ENCODE measurements around the gene HELB.
A peak's percentile ranks its signal among the peaks of the same experiment; 100 is the strongest.

The HELB gene

DNA sequence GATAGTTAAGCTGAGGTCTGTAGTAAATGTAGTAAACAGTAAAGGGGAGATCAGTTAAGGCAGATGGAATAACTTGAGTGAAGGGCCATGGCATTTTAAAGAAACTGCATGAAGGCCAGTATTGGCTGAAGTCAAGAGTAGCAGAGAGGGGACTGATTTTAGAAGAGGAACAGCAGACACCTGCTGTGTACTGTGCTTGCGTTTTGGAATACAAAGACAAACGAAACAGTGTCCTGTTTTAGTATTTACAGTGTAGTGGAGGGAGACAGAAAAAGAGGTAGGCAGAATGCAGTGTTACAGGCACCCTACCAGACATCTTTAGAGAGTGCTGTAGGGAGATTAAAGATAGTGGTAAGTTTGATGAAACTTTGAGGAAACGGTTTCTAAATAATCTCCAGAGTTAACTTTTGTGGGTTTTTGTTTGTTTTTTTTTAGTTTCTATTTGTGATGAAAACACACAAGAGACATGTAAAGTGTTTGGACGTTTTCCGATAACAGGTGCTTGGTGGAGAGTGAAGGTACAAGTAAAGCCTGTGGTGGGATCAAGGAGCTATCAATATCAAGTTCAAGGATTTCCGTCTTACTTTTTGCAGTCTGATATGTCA, 2.1 kb downstream of the HELB start:
- DNase-seq: no peak

DNA sequence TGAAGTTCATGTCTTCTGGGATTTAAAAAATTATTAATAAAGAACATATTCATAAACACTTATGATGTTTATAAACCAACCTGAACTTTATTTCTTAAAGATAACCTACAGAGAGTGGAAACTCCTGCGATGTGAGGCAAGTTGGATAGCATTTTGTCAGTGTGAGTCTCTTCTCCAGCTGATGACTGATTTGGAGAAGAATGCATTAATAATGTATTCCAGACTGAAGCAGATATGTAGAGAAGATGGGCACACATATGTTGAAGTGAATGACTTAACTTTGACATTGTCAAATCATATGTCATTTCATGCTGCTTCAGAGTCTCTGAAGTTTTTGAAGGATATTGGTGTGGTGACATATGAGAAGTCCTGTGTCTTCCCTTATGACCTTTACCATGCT, 7.3 kb downstream of the HELB start:
- no peak for DNase-seq

DNA sequence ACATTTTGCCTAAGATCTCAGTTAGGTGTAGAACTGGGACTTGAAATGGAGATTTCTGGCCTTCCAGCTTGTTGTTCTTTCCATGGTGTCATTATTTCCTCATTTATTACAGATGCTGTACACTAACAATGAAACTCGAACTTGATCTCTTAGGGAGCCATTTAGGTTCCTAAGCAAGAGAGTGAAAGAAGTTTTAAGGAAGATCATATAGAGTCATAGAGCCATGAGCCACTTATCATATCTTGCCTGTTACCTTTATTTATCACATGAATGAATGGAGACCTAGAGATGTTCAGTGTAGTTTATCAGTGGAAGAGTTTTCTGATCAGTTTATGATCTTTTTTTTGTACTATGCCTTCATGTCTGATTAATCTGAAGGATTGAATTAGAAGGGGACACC, 9.9 kb downstream of the HELB start:
- no peak for DNase-seq

DNA sequence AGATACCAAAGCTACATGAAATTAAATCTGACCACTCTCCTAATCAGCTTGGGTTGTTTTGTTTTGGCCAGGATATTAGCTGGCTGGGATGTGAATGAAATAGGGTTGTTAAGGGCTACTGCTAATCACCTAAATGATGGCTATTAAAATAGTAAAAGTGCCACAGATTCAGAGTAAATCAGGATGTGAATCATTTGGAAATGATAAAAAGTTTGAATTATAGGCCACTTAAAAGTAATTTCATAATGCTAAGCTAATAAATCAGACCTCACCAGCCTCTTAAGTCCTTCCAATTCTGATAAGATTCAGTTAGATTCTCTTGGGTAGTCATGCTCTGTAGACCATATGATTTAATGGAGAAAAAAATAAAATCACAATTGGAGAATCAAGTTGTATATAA, 12.0 kb downstream of the HELB start:
- DNase-seq: no peak

DNA sequence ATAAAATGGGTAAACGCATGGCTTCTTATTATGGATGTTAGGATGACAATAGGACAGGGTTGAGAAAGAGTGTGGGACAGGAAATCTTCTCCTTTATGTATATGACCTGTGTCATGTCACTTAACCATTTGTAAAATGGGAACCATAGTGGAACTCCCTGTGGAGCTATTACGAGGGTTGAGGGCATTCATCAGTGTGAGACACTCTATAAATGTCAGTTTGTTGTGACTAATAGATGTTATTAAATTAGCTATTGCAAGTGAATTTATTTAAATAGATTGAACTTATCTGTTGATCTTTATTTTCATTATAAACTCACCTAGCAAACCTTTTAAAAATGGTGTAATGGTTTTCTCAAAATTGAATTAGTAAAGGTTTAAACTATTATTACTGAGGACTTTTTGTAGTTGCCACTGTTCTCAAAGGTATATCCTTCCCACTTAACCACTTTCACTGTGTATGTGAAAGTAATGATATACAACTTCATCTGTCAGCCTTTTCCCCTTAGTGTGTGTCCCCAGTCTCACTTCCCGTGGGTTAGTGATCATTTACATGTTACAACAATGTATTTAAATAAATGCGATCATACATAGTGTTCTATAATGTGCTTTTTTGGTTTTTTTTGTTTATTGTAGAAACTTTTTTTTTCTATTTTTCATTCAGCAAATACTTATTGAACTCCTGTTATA, 17.1 kb downstream of the HELB start:
- no peak for DNase-seq

DNA sequence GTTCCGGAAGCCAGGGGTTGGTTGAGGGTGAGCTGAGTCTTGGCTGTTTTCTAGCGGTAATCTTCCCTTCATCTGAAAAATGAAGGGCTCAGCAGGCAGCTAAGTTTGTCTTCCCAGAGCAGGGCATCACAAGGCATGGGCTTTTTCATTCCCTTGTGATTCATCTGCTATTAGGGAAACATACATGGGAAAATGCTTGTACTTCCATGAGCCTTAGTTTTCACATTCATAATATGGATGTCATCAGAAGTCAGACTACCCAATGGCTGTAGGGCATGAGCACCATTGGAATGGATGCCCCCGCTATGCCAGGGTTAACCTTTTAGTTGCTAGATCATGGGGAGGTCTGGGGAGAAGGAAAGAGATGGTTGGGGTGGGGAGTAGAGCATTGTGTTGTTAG, 18.7 kb downstream of the HELB start:
- DNase-seq: no peak

DNA sequence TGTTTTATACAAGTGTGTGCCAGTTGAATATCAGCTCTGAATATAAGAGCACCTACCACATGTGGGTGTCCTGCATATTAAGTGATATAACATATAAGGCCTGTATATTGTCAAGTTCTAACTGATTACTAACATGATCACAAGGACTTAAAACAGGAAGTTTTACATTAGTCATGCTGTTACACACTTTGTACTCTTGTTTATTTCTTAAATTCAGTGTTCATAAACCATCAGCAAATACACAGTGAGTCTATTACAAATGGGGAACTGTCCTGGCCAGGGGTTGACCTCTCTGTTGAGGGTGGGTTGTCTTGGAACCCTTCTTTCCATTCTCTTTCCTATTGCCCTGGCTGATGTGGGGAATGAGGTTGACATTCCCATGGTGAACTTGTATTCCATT, 19.1 kb downstream of the HELB start:
- no peak for DNase-seq

DNA sequence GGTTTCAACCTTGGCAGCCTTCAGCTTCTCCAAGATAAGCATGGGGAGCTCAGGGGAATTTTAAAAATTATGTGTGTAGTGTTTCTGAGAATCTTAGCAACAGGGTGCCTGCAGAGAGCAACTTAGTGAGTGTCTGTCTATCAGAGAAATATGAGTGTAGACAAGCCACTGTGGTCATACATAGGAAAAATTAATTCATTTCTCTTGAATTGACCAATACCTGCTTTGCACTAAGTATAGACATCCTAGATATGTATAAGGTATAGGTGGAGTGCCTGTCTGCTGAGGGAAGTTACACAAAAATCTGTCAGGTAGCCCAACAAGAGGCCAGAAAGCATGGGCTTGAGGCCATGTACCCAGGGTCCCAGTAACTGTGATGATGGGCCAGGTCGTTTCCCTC, 20.7 kb downstream of the HELB start:
- no peak for DNase-seq

DNA sequence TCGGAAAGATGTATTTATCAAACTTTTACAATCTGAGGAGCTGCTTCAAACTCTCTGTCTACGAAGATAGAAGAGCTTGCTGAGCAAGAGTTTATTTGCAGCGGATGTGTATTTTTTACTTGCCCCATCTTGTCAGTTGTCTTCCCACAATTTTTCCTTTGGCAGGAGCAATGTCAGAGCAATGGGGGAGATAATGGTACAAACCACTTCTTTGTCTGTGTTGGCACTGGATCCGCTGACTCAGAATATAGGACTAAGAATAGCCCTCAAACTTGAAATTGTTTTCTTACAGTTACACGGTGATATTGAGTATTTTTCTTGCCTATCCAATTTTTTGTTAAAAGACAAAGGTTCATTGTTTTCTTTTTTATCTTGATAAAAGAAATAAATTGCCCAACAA, 27.6 kb downstream of the HELB start:
- DNase-seq: no peak

DNA sequence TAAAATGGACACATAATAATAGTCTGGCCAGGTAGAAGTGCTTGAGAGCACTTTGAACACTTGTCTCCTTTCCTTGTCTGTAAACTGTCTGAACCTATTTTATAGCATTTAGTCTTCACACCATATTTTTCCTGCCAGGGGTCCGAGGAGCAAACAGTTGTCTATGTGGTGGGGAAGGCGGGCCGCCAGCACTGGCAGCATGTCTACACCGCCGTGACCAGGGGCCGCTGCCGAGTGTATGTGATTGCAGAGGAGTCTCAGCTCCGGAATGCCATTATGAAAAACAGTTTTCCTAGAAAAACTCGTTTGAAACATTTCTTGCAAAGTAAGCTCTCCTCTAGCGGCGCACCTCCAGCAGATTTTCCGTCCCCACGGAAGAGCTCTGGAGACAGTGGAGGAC, 28.7 kb downstream of the HELB start:
- no peak for DNase-seq

DNA sequence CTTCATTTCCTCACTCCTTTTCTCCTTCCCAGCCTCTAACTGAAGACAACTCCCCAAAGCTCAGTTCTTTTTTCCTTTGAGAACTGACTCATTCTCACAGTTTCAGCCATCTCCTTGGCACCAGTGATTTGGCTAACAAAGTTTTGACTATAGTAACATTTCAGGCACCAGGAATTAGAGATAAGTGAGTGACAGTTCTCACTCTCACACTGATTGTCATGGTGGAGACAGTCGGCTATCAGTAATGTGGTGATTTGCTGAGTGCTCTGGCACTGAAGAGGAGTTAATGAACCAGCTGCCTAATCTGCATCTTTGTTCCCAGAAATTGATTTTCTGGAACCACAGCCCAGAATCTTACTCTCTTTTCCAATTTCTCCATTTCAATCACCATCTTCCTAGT, 29.5 kb downstream of the HELB start:
- no peak for DNase-seq

DNA sequence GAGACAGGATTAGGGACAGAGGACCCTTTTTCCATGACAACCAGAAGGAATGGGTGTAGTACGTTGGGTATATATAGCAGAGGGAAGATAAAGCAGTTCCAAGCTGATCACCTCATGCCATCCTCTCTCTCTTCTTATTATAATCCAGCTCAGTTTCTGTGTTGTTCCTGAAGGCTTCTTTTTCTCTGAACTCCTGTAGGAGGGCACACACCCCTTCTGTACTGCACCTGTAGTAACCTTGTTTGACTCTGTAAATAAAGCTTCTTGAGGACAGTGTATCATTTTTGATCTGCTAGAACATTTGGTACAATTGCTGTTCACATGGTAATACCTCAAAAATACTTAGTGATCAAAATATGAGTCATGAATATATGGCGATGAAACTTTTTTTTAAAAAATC, 33.5 kb downstream of the HELB start:
- no peak for DNase-seq

DNA sequence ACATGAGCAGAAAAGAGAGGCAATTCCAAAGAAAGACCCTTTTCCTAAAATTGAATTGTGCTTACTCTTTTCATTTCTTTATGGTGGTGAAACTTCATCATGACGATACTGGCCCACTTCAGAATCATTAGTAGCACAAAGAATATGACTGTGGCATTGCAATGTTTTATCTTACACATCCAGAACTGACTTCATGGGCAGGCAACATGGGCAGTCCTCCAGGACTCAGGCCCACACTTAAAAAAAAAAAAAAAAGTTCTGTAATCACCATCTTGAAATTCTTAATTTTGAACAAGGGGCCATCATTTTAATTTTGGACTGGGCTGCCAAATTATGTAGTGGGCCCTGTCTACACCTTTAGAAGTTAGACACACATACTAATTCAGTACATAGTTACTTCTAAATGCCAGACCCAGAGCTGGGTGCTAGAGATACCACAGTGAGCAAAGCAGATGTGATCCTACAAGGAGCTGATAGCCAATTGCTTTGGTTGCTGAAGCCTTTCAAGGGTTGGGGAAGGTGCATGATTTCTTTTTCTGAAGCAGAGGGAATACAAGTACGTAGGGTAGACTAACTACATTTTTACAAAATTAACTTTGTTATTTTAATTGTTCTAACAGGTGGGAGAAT, 35.2 kb downstream of the HELB start:
- DNase-seq: no peak

DNA sequence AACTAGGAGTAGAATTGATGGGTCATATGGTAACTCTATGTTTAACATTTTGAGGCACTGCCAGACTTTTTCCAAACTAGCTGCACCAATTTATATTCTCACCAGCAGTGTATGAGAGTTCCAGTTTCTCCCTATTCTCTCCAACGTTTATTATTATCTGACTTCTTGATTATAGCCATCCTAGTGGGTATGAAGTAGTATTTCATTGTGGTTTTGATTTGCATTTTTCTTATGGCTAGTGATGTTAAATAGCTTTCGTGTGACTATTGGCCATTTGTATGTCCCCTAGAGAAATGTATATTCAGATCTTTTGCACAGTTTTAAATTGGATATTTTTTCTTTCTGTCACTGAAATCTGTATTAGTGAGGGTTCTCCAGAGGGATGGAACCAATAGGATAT, 37.8 kb downstream of the HELB start:
- DNase-seq: no peak

DNA sequence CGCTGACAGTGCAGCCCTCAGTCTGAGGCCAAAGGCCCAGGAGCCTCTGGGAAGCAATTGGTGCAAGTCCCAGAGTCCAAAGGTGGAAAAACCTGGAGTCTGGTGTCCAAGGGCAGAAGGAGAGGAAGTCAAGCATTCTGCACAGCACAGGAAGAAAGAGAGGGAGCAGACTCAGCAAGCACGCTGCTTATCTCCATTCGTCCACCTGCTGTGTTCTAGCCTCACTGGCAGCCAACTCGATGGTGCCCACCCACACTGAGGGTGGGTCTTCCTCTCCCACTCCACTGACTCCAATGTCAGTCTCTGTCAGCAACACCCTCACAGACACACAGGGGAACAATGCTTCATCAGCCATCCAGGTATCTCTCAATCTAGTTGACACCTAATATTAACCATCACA, 38.8 kb downstream of the HELB start:
- DNase-seq: no peak

DNA sequence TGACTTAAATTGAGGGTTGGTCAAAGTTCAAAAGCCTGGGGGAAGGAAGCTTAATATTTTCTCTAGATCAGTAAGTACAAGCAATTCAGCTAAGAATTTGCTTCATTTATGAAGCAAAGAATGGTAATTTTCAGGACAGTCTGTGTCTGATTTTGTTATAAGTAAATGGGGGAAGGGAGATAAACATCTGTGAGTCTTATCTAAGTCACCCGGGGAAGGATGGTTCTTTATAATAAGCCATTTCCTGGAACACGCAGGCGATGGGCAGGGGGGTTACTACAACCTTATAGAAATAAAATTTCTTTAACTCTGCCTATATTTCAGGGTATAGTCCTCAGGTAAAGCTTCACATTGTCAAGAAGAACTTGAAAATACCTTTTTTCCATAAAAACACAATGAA, 42.9 kb downstream of the HELB start:
- DNase-seq: no peak

DNA sequence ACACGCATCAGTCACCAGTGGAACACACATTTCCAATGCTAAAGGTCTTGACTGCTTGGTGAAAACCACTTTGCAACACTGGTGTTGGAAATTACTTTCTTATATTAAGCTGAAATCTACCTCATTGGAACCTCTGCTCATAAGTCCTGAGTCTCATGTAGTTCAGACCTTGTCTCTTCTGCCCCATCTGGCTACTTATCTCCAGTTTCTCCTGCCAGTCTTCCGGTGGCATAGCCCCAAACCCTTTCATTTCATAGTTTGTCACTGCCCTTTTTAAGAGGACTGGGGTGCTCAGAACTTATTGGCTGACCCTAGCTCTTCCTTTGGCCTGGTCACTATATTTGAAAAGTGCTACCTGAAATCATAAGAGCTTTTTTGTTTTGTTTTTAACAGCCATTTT, 43.7 kb downstream of the HELB start:
- DNase-seq: no peak

DNA sequence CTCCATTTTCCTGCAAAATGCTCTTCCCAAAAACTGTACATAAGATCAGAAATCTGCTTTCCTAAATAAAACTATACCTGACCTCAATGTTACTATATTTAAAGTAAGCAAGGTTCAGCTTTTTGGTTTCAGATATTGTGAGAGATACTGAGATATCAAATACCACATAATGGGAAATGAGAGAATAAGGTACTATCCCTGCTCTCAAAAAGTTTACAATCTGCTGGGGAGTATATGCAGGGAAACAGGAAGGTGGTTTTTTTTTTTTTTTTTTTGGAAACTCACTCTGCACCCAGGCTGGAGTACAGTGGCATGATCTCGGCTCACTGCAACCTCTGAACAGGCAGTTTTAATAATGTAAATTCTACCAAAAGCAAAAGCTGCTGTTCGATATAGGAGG, 49.0 kb downstream of the HELB start:
- no peak for DNase-seq

DNA sequence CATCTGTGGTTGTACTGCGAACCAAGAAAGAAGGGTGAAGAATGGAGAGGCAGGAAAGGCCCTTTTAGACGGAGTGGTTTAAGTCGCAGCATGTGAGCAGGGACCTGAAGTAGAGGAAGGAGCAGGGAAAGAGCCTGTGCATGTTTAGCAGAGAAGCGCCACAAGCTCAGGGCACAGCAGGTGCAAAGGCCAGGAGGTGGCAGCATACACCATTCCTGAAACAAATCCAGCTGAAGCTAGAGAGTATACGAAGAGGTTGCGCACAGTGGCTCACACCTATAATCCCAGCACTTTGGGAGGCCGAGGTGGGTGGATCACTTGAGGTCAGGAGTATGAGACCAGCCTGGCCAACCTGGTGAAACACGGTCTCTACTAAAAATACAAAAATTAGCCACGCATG, 49.9 kb downstream of the HELB start:
- DNase-seq: no peak

DNA sequence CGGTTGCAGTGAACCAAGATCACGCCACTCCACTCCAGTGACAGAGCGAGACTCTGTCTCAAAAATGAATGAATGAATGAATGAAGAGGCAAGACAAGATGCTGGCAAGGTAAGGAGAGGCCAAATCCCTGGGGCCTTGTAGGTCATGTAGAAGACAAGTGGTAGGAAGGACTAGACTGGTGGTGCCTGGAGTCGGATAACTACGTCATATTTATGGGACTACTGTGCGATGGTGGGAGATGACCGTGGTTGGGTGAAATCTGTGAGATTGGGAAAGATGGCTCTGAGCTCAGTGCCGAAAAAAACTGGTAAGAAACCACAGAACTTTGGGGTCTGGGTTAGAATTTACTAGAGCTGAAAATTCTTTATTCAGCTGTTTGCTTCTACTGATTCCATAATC, 50.6 kb downstream of the HELB start:
- DNase-seq: no peak

DNA sequence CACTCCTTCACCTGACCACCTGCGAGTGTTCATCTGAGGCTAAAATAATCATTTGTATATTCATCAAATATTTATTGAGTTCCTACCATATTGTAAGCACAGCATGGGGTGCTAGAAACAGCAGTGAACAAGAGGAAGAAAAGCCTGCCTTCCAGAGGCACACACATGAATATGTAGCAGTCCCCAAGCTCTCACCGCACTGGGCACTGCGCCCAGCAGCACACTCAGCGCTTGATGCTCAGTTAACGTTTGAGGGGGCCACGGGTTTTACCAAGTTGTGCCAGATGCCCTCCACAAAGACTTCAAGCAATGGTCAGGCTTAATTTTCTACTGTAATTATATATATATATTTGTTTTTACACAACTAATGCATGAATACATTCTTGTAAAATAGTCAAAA, 52.0 kb downstream of the HELB start:
- DNase-seq: peak; percentile 30

DNA sequence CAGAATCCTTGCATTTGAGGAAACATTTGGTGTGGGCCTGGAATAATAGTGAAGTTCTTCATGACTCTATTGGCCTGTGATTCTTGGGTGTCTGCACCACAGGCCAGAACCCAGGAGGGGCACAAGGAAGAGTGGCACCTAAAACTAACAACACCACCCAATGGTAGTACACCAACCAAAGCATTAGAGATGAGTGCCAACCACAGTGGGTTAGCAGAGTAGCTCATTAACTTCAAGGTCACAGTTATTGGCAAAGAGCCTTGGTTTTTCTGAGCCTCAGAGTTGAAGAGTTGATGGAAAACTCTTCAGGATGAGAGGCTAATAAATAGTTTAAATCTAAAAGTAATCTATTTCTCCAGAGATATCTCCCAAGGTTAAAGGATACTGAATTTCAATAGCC, 57.0 kb downstream of the HELB start:
- DNase-seq: no peak

DNA sequence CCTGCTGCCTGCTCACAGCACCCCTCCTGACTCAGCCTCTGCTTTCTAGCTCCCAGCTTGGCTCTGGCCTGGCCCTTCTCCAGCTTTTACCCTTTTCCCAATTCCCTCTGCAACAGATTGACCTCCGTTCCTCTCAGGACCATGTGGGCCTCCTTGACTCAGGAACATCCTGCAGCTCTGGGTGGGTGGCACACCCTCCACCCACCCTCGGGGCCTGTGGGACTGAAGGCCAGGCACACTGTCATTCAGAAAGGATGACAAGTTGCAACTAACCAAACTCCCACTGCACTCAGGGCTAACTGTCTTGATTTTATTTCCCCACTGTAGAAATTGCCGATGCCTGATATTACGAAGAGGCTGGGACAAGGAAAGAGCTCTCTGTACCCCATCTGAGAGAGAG, 59.4 kb downstream of the HELB start:
- no peak for DNase-seq

DNA sequence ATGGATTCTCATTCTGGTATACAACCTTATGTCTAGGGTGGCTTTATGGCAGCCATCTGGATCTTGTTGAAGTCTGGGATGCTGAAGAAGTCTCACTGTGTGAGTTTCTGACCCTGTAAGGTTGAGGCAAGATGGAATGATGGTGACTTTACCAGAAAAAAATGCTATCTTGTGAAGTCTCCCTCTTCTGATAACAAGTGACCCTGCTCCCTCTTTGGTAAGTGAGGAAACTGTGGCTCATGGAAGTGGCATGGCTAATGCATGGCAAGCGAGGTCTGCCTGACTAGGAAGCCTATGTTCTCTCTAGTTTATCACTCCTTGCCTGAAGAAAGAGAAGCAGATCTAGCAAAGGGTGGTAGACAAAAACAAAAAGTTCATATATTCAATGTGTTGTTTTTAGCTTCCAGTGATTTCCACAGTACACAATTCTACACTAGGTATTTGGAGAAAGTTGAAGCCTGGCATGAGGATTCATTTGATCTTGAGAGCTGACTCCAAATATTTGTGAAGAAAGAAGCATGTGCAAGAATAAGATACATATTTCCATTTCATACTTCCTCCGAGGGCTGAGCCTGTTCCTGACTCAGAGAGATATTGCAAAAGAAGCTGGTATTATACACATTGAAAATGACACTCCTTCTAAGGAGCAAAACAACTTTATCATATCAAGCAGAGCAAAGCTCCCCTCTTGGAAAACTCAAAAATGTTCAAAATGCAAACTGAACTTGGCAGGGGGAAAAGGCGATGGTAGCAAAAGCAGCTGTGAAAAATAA, 63.6 kb downstream of the HELB start:
- DNase-seq: no peak

Measured in NCI-H1092 treated with DMSO at 0.1 percent for 48 hours (cell line).